ENCODE results near the gene PICALM. TPM values are rescaled to one million over a fixed set of nuclear protein-coding genes. Genes with fewer than 3 reads are reported as not detected.
"Not testable (repeated sequence)": the region's sequence is repeated elsewhere in the genome, so short reads cannot be mapped to it uniquely, and the experiment has no call there.

The PICALM gene
- total RNA-seq, 4 donors from 2014 or later, result 287 to 339 (median 313) TPM

GRCh38 chr11:85961130-85961529 is 107.8 kb downstream of the PICALM start:
- peaks cover 0 to 58% (median 0%) of the 10 kb centered on the region in 3 donors for H3K36me3 ChIP-seq

GRCh38 chr11:85960678-85961077 is 108.2 kb downstream of the PICALM start:
- Histone ChIP-seq H3K27ac (no peak overlapping the region), H3K36me3 (peaks cover 0 to 55% (median 0%) of the 10 kb centered on the region in 3 donors), H3K9me3 (no peaks in the 10 kb centered on the region), H3K4me1 (peaks cover 0 to 43% (median 3%) of the 10 kb centered on the region in 4 donors), H3K27me3 (no peaks in the 10 kb centered on the region), H3K4me3 (no peak overlapping the region)
- TF ChIP-seq EP300 (IDR thresholded peaks at IDR 0.05), result no peak
- TF ChIP-seq POLR2A (IDR thresholded peaks at IDR 0.05), result no peak
- no peak for TF ChIP-seq CTCF (IDR thresholded peaks at IDR 0.05)
- 61 to 64% methylated on average over 3 of the region's 3 CpGs for WGBS, 2 donors
- no peak for DNase-seq (ENCODE audit: low spot score in 2 of 2)

More at GRCh38 chr11:85961130-85961529, 107.8 kb downstream of the PICALM start:
- DNase-seq (ENCODE audit: low spot score in 2 of 2), result no peak
- WGBS, 2 donors, result 54 to 58% methylated on average over 6 of the region's 6 CpGs
- H3K4me3 ChIP-seq, result no peak overlapping the region
- H3K27me3 ChIP-seq, result no peaks in the 10 kb centered on the region
- peaks cover 0 to 38% (median 2%) of the 10 kb centered on the region in 4 donors for H3K4me1 ChIP-seq
- H3K9me3 ChIP-seq, result no peaks in the 10 kb centered on the region
- no peak for TF ChIP-seq EP300 (IDR thresholded peaks at IDR 0.05)
- TF ChIP-seq CTCF (IDR thresholded peaks at IDR 0.05), result no peak
- TF ChIP-seq POLR2A (IDR thresholded peaks at IDR 0.05), result no peak
- no peak overlapping the region for H3K27ac ChIP-seq

- no peak overlapping the region for H3K4me3 ChIP-seq
- 27 to 39% methylated on average over 1 of the region's 1 CpG for WGBS, 2 donors
- TF ChIP-seq EP300 (IDR thresholded peaks at IDR 0.05), result peak in 1 of 2 donors; percentile 38
- TF ChIP-seq CTCF (IDR thresholded peaks at IDR 0.05), result no peak
- H3K9me3 ChIP-seq, result peaks cover 0 to 3% (median 0%) of the 10 kb centered on the region in 4 donors
- H3K27ac ChIP-seq, result peak overlapping the region in 3 of 4 donors; percentile 11 to 69 (median 68)
- no peak for DNase-seq (ENCODE audit: low spot score in 2 of 2)
- no peaks in the 10 kb centered on the region for H3K27me3 ChIP-seq
- H3K4me1 ChIP-seq, result peaks cover 0 to 34% (median 9%) of the 10 kb centered on the region in 4 donors
- peaks cover 0 to 45% (median 0%) of the 10 kb centered on the region in 3 donors for H3K36me3 ChIP-seq
Measured at GRCh38 chr11:85955531-85955930, 113.4 kb downstream of the PICALM start.

GRCh38 chr11:85953491-85954143 is 115.3 kb downstream of the PICALM start:
- H3K36me3 ChIP-seq, result peaks cover 0 to 31% (median 0%) of the 10 kb centered on the region in 3 donors
- H3K27ac ChIP-seq, result peak overlapping the region in 1 of 4 donors; percentile 23

GRCh38 chr11:85952108-85952485 is 116.8 kb downstream of the PICALM start:
- Histone ChIP-seq H3K36me3 (peaks cover 0 to 20% (median 0%) of the 10 kb centered on the region in 3 donors), H3K4me1 (peaks cover 0 to 51% (median 15%) of the 10 kb centered on the region in 4 donors)
- not testable (repeated sequence) for H3K9me3 ChIP-seq; H3K27me3 ChIP-seq; DNase-seq (ENCODE audit: low spot score in 2 of 2); H3K4me3 ChIP-seq; H3K27ac ChIP-seq
- WGBS, 2 donors, result 88 to 96% methylated on average over 7 of the region's 7 CpGs

More at GRCh38 chr11:85953491-85954143, 115.3 kb downstream of the PICALM start:
- no peaks in the 10 kb centered on the region for H3K27me3 ChIP-seq
- H3K4me1 ChIP-seq, result peaks cover 0 to 35% (median 9%) of the 10 kb centered on the region in 4 donors
- DNase-seq (ENCODE audit: low spot score in 2 of 2), result no peak
- 58 to 78% methylated on average over 2 of the region's 2 CpGs for WGBS, 2 donors
- no peak overlapping the region for H3K4me3 ChIP-seq
- H3K9me3 ChIP-seq, result peaks cover 0 to 3% (median 0%) of the 10 kb centered on the region in 4 donors
- TF ChIP-seq EP300 (IDR thresholded peaks at IDR 0.05), result no peak
- no peak for TF ChIP-seq POLR2A (IDR thresholded peaks at IDR 0.05)
- no peak for TF ChIP-seq CTCF (IDR thresholded peaks at IDR 0.05)

All from tibial nerve (tissue), 4 donors.